Panc1 (cell line): Measurements from ENCODE around the gene PKP2.

Experiments used
- POLR2AphosphoS5 ChIP-seq: IDR thresholded peaks from 2 replicates; pipeline ENCODE4 v1.6.1; 2012; ENCODE audit warnings: mild to moderate bottlenecking, low read depth, low read length, moderate library complexity
- TCF7L2 ChIP-seq: IDR thresholded peaks from 2 replicates; pipeline ENCODE4 v1.6.1; 2011; ENCODE audit warnings: mild to moderate bottlenecking, low read depth, low read length, inconsistent platforms
- TF ChIP-seq, protein P1 (sequence below): fragments of 450-650 bp; IDR thresholded peaks from 2 replicates; pipeline ENCODE4 v1.5.1; 2017; ENCODE audit warnings: mild to moderate bottlenecking
- TF ChIP-seq, protein P2 (sequence below), 2 experiments: IDR thresholded peaks; 2 replicates each; pipeline ENCODE4 v1.6.1; 2011 to 2012; ENCODE audit warnings: low read depth in 2 of 2, control low read depth in 1 of 2, low read length in 1 of 2, mild to moderate bottlenecking in 1 of 2, moderate library complexity in 1 of 2; ENCODE audit not compliant: insufficient read depth in 1 of 2

DNA sequence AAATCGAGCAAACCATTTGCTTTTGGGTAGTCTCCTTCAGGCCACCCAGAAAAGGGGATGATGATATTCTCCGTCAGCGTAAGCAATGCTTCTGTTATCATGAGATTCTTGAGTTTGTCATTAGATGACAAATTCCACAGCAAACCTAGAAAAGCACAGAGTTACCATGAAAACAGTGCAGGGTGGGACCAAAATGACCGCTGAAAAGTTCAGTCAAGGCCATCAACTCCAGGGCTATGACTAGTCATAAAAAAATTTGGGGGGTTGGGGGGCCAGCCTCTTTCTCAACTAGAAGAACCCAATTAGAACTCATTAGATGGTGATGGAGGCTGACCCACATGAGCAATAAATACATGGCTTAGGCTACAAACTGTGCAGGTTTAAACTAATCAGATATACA is 55.5 kb downstream of the PKP2 start:
- TF ChIP-seq, protein P1, sequence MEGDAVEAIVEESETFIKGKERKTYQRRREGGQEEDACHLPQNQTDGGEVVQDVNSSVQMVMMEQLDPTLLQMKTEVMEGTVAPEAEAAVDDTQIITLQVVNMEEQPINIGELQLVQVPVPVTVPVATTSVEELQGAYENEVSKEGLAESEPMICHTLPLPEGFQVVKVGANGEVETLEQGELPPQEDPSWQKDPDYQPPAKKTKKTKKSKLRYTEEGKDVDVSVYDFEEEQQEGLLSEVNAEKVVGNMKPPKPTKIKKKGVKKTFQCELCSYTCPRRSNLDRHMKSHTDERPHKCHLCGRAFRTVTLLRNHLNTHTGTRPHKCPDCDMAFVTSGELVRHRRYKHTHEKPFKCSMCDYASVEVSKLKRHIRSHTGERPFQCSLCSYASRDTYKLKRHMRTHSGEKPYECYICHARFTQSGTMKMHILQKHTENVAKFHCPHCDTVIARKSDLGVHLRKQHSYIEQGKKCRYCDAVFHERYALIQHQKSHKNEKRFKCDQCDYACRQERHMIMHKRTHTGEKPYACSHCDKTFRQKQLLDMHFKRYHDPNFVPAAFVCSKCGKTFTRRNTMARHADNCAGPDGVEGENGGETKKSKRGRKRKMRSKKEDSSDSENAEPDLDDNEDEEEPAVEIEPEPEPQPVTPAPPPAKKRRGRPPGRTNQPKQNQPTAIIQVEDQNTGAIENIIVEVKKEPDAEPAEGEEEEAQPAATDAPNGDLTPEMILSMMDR, result no peak
- TF ChIP-seq POLR2AphosphoS5 (no peak), TCF7L2 (no peak)
- TF ChIP-seq, protein P2, sequence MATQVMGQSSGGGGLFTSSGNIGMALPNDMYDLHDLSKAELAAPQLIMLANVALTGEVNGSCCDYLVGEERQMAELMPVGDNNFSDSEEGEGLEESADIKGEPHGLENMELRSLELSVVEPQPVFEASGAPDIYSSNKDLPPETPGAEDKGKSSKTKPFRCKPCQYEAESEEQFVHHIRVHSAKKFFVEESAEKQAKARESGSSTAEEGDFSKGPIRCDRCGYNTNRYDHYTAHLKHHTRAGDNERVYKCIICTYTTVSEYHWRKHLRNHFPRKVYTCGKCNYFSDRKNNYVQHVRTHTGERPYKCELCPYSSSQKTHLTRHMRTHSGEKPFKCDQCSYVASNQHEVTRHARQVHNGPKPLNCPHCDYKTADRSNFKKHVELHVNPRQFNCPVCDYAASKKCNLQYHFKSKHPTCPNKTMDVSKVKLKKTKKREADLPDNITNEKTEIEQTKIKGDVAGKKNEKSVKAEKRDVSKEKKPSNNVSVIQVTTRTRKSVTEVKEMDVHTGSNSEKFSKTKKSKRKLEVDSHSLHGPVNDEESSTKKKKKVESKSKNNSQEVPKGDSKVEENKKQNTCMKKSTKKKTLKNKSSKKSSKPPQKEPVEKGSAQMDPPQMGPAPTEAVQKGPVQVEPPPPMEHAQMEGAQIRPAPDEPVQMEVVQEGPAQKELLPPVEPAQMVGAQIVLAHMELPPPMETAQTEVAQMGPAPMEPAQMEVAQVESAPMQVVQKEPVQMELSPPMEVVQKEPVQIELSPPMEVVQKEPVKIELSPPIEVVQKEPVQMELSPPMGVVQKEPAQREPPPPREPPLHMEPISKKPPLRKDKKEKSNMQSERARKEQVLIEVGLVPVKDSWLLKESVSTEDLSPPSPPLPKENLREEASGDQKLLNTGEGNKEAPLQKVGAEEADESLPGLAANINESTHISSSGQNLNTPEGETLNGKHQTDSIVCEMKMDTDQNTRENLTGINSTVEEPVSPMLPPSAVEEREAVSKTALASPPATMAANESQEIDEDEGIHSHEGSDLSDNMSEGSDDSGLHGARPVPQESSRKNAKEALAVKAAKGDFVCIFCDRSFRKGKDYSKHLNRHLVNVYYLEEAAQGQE (IDR thresholded peaks at IDR 0.05; ENCODE audit: insufficient read depth in 1 of 2, low read depth in 2 of 2, low read length in 1 of 2), result no peak
